KMS-11 (cell line): ENCODE data around the gene PHACTR3.

Experiments
- H2AFZ ChIP-seq: fragments of 200-600 bp; sonication (generic); 2 replicates; pipeline ENCODE4 v1.6.1; 2016; ENCODE audit warnings: antibody characterized with exemption, mixed run types, low read depth
- H3K27ac ChIP-seq: fragments of 200-600 bp; sonication (generic); 2 replicates; pipeline ENCODE4 v1.6.1; 2016; ENCODE audit warnings: mild to moderate bottlenecking, mixed run types
- H3K27me3 ChIP-seq: fragments of 200-600 bp; sonication (generic); 2 replicates; pipeline ENCODE4 v1.6.1; 2017; ENCODE audit warnings: mild to moderate bottlenecking, low read depth, mixed run types, moderate library complexity; ENCODE audit not compliant: insufficient read depth
- H3K36me3 ChIP-seq: fragments of 200-600 bp; sonication (generic); 2 replicates; pipeline ENCODE4 v1.6.1; 2017; ENCODE audit warnings: mild to moderate bottlenecking, mixed run types; ENCODE audit not compliant: insufficient read depth
- H3K4me1 ChIP-seq: fragments of 200-600 bp; sonication (generic); 2 replicates; pipeline ENCODE4 v1.6.1; 2016; ENCODE audit warnings: mild to moderate bottlenecking, low read depth, mixed run types; ENCODE audit not compliant: poor library complexity, severe bottlenecking
- H3K4me2 ChIP-seq: fragments of 200-600 bp; sonication (generic); 2 replicates; pipeline ENCODE4 v1.7.0; 2016; ENCODE audit warnings: mild to moderate bottlenecking, mixed run types
- H3K4me3 ChIP-seq: fragments of 200-600 bp; sonication (generic); IDR thresholded peaks from 2 replicates; pipeline ENCODE4 v1.6.1; 2017; ENCODE audit warnings: low read depth, low read length, mixed read lengths; ENCODE audit not compliant: insufficient read depth
- H3K79me2 ChIP-seq: fragments of 200-600 bp; sonication (generic); 2 replicates; pipeline ENCODE4 v1.6.1; 2016; ENCODE audit warnings: low read depth, mixed run types; ENCODE audit not compliant: insufficient read depth
- H3K9ac ChIP-seq: fragments of 200-600 bp; sonication (generic); 2 replicates; pipeline ENCODE4 v1.6.1; 2016; ENCODE audit warnings: mild to moderate bottlenecking, mixed run types
- H4K20me1 ChIP-seq: fragments of 200-600 bp; sonication (generic); 2 replicates; pipeline ENCODE4 v1.6.1; 2016; ENCODE audit warnings: mild to moderate bottlenecking, mixed run types; ENCODE audit not compliant: insufficient read depth
- TF ChIP-seq, protein P1 (sequence below): fragments of 200-600 bp; sonication (generic); conservative IDR thresholded peaks from 2 replicates; pipeline ENCODE4 v1.6.1; 2017; ENCODE audit warnings: low read depth, mild to moderate bottlenecking, antibody characterized with exemption, low read length, moderate library complexity, mixed read lengths

PHACTR3 gene

DNA sequence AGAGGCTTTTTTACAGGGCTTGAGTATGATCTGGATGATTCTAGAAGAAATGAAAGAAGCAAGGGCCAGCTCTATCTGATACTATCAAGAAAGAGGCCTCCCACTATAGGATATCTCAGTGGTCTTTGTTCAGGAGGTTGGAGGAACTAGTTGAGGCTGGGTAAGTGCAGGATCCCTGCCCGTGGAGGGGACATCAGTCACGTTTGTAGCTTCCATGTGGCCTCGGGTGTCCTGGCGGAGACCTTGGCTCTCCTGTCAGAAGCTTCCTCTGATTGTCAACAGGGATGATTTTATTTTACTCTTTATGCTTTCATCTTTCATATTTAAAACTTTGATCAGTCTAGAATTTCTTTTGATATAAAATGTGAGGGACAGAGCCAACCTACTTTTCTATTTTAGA, 86.6 kb downstream of the PHACTR3 start:
- TF ChIP-seq, protein P1, sequence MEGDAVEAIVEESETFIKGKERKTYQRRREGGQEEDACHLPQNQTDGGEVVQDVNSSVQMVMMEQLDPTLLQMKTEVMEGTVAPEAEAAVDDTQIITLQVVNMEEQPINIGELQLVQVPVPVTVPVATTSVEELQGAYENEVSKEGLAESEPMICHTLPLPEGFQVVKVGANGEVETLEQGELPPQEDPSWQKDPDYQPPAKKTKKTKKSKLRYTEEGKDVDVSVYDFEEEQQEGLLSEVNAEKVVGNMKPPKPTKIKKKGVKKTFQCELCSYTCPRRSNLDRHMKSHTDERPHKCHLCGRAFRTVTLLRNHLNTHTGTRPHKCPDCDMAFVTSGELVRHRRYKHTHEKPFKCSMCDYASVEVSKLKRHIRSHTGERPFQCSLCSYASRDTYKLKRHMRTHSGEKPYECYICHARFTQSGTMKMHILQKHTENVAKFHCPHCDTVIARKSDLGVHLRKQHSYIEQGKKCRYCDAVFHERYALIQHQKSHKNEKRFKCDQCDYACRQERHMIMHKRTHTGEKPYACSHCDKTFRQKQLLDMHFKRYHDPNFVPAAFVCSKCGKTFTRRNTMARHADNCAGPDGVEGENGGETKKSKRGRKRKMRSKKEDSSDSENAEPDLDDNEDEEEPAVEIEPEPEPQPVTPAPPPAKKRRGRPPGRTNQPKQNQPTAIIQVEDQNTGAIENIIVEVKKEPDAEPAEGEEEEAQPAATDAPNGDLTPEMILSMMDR = no peak
- no peaks in the 10 kb centered on the region for H3K4me1 ChIP-seq
- H3K36me3 ChIP-seq = no peaks in the 10 kb centered on the region
- no peak overlapping the region for H3K4me3 ChIP-seq
- no peaks in the 10 kb centered on the region; the same call in 1 of the 2 replicates for H3K27me3 ChIP-seq
- H4K20me1 ChIP-seq = no peaks in the 10 kb centered on the region
- H3K9ac ChIP-seq = no peak overlapping the region
- H3K4me2 ChIP-seq = no peak overlapping the region
- H3K27ac ChIP-seq = no peak overlapping the region
- H3K79me2 ChIP-seq = no peaks in the 10 kb centered on the region
- H2AFZ ChIP-seq = no peak overlapping the region

DNA sequence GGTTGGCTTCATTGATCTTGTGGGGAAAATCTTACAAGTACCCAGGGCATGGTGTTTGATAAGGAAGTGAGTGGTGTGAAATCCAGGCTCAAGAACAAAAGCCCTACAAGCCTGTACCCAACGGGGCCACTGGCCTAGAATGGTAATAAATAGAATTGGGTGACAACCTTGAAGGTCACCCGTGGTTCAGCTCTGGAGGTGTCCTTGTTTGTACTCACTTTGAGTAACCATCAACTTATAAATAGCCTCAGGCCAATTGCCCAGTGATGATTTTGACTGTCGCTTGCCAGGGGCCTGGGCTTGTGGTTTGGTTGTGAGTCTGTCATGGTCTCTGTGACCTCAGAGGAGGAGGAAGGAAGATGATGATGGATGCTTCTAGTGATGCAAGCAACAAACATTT, 87.8 kb downstream of the PHACTR3 start:
- no peak overlapping the region for H3K4me2 ChIP-seq
- TF ChIP-seq, protein P1 = no peak
- no peak overlapping the region for H3K27ac ChIP-seq
- H3K36me3 ChIP-seq = no peaks in the 10 kb centered on the region
- no peaks in the 10 kb centered on the region for H3K79me2 ChIP-seq
- H3K4me3 ChIP-seq = no peak overlapping the region
- no peak overlapping the region for H3K9ac ChIP-seq
- no peaks in the 10 kb centered on the region; the same call in 1 of the 2 replicates for H3K27me3 ChIP-seq
- H3K4me1 ChIP-seq = no peaks in the 10 kb centered on the region
- H2AFZ ChIP-seq = no peak overlapping the region
- H4K20me1 ChIP-seq = no peaks in the 10 kb centered on the region

DNA sequence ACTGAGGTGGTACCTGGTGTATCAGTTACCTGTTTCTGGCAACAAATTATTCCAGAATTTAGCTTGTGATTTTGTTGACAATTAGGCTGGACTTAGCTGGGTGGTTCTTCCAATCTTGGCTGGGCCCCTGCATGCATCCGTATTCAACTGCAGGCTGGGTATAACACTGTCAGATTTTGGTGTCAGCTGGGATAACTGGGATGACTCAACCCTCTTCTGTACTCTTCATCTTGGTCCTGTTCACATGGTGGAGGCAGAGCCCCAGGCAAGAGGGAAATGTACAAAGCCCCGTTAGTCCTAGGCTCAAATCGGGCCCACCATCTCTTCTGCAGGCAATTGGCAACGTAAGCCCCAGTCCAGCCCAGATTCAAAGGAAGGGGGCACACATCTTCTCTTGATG, 89.2 kb downstream of the PHACTR3 start:
- no peaks in the 10 kb centered on the region for H4K20me1 ChIP-seq
- no peaks in the 10 kb centered on the region for H3K4me1 ChIP-seq
- no peak overlapping the region for H2AFZ ChIP-seq

DNA sequence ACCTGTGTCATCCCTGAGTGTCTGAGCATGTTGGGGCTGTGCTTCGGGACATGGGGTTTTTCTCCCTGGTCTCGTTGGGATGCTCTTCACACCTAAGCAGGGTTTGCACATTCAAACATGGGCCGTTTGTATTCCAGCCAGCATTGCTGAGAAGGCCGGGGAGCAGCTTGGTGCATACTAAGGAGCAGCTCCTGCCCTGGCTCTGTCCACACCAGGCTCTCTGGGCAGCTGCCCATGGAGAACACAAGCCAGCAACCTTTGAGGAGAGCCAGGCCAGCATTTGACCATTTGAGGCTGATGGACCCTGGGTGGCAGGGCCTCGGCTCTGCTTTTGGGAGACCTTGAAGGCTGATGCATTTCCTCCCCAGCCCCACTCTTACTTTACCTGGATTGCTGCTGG, 92.1 kb downstream of the PHACTR3 start:
- H3K27ac ChIP-seq = no peak overlapping the region
- no peak overlapping the region for H3K4me3 ChIP-seq
- no peaks in the 10 kb centered on the region for H3K4me1 ChIP-seq
- no peaks in the 10 kb centered on the region; the same call in 1 of the 2 replicates for H3K27me3 ChIP-seq
- H3K36me3 ChIP-seq = no peaks in the 10 kb centered on the region
- TF ChIP-seq, protein P1 = no peak
- H2AFZ ChIP-seq = no peak overlapping the region
- H3K79me2 ChIP-seq = no peaks in the 10 kb centered on the region
- no peak overlapping the region for H3K9ac ChIP-seq
- H4K20me1 ChIP-seq = no peaks in the 10 kb centered on the region
- no peak overlapping the region for H3K4me2 ChIP-seq

More for the DNA sequence above, 89.2 kb downstream of the PHACTR3 start:
- Histone ChIP-seq H3K36me3 (no peaks in the 10 kb centered on the region), H3K27ac (no peak overlapping the region), H3K4me3 (no peak overlapping the region), H3K27me3 (no peaks in the 10 kb centered on the region; the same call in 1 of the 2 replicates), H3K4me2 (no peak overlapping the region), H3K79me2 (no peaks in the 10 kb centered on the region), H3K9ac (no peak overlapping the region)
- TF ChIP-seq, protein P1 = no peak
